SH-SY5Y (cell line): ENCODE results near the gene PSMD5.

Experiments used
- GATA2 ChIP-seq: IDR thresholded peaks from 2 replicates; pipeline ENCODE4 v1.6.1; 2011; ENCODE audit warnings: mild to moderate bottlenecking, low read depth, low read length
- GATA3 ChIP-seq: IDR thresholded peaks from 2 replicates; pipeline ENCODE4 v1.6.1; 2011; ENCODE audit warnings: low read depth, mild to moderate bottlenecking, low read length, moderate library complexity

- TF ChIP-seq GATA2 (no peak), GATA3 (no peak)
Observed at GRCh38 chr9:120781236-120781635, 61.5 kb downstream of the PSMD5 start.
